SU-DHL-6 (cell line): ENCODE measurements around the gene TRPM1.

Source experiments
- H2AFZ ChIP-seq: fragments of 200-600 bp; sonication (generic); 2 replicates; pipeline ENCODE4 v1.6.1; 2014; ENCODE audit warnings: low read depth, mild to moderate bottlenecking, moderate library complexity, mixed read lengths, antibody characterized with exemption, low read length; ENCODE audit not compliant: severe bottlenecking
- H3F3A ChIP-seq: fragments of 200-600 bp; shearing (Covaris generic); 2 replicates; pipeline ENCODE4 v1.6.0; 2016; ENCODE audit warnings: antibody characterized with exemption, mild to moderate bottlenecking; ENCODE audit not compliant: insufficient read depth
- H3K27ac ChIP-seq: fragments of 200-600 bp; sonication (generic); 2 replicates; pipeline ENCODE4 v1.5.1; 2016; ENCODE audit warnings: low read depth, mild to moderate bottlenecking, low read length, moderate library complexity, mixed read lengths
- H3K27me3 ChIP-seq: fragments of 200-600 bp; sonication (generic), shearing (Covaris generic); 2 replicates; pipeline ENCODE4 v1.6.0; 2014; ENCODE audit warnings: mild to moderate bottlenecking, low read length
- H3K36me3 ChIP-seq: fragments of 200-600 bp; sonication (generic); 2 replicates; pipeline ENCODE4 v1.6.1; 2014; ENCODE audit warnings: mild to moderate bottlenecking, low read length, mixed read lengths
- H3K4me2 ChIP-seq: fragments of 300-600, 200-600 bp; shearing (Covaris generic), sonication (generic); 2 replicates; pipeline ENCODE4 v1.6.0; 2014; ENCODE audit warnings: low read length, low read depth, mild to moderate bottlenecking; ENCODE audit not compliant: poor library complexity, severe bottlenecking
- H3K4me3 ChIP-seq: fragments of 200-600 bp; sonication (generic); 2 replicates; pipeline ENCODE4 v1.5.1; 2014; ENCODE audit warnings: antibody characterized with exemption, low read length, mild to moderate bottlenecking, mixed read lengths; ENCODE audit not compliant: insufficient read depth, poor library complexity, severe bottlenecking
- H3K79me2 ChIP-seq: fragments of 200-600 bp; sonication (generic); 2 replicates; pipeline ENCODE4 v1.6.1; 2014; ENCODE audit warnings: mild to moderate bottlenecking, low read length, moderate library complexity; ENCODE audit not compliant: insufficient read depth
- H3K9ac ChIP-seq: fragments of 200-600 bp; sonication (generic); 2 replicates; pipeline ENCODE4 v1.7.0; 2014; ENCODE audit warnings: mild to moderate bottlenecking, low read length
- H3K9me2 ChIP-seq: fragments of 200-600 bp; sonication (generic); replicated peaks from 2 replicates; pipeline ENCODE4 v1.6.1; 2014; ENCODE audit warnings: low read length; ENCODE audit not compliant: insufficient read depth
- H3K9me3 ChIP-seq: fragments of 200-600 bp; sonication (generic); 2 replicates; pipeline ENCODE4 v1.6.1; 2014; ENCODE audit warnings: low read length, mixed read lengths; ENCODE audit not compliant: insufficient read depth
- H4K20me1 ChIP-seq: fragments of 200-600 bp; sonication (generic); 2 replicates; pipeline ENCODE4 v1.6.1; 2014; ENCODE audit warnings: low read depth, mild to moderate bottlenecking, antibody characterized with exemption, low read length, moderate library complexity, mixed read lengths
- CTCF ChIP-seq: fragments of 200-600 bp; sonication (generic); IDR thresholded peaks from one replicate; pipeline ENCODE4 v1.5.1; 2017; ENCODE audit warnings: antibody characterized with exemption, mild to moderate bottlenecking, low read length, moderate library complexity; ENCODE audit not compliant: insufficient read depth, poor library complexity, severe bottlenecking
- EZH2phosphoT487 ChIP-seq: fragments of 200-600 bp; sonication (generic), shearing (Covaris generic); conservative IDR thresholded peaks from 2 replicates; pipeline ENCODE4 v1.6.1; 2018; ENCODE audit warnings: mild to moderate bottlenecking, antibody characterized with exemption, low read length, moderate library complexity, mixed read lengths

The TRPM1 gene

GRCh38 chr15:30958219-30958618 lies 143.3 kb downstream of the TRPM1 start:
- no peak overlapping the region for H3K9ac ChIP-seq
- no peaks in the 10 kb centered on the region for H4K20me1 ChIP-seq
- 0 out of 2 replicates have a peak, but pooled peaks cover 2% of the 10 kb centered on the region for H3K36me3 ChIP-seq
- no peaks in the 10 kb centered on the region for H3K79me2 ChIP-seq
- no peak overlapping the region for H3K4me3 ChIP-seq
- no peaks in the 10 kb centered on the region for H3K27me3 ChIP-seq
- no peaks in the 10 kb centered on the region for H3K9me3 ChIP-seq
- H3K4me2 ChIP-seq, result no peak overlapping the region
- H2AFZ ChIP-seq, result no peak overlapping the region
- no peaks in the 10 kb centered on the region for H3F3A ChIP-seq
- no peak overlapping the region for H3K27ac ChIP-seq
- no peaks in the 10 kb centered on the region for H3K9me2 ChIP-seq
- no peak for TF ChIP-seq CTCF

GRCh38 chr15:30956216-30957124 lies 145.1 kb downstream of the TRPM1 start:
- H3K4me3 ChIP-seq, result no peak overlapping the region
- no peak overlapping the region for H3K4me2 ChIP-seq
- H3K9me3 ChIP-seq, result no peaks in the 10 kb centered on the region
- H3K27me3 ChIP-seq, result no peaks in the 10 kb centered on the region
- no peaks in the 10 kb centered on the region for H3F3A ChIP-seq
- H3K9me2 ChIP-seq, result no peaks in the 10 kb centered on the region
- H3K36me3 ChIP-seq, result 0 out of 2 replicates have a peak, but pooled peaks cover 7% of the 10 kb centered on the region
- TF ChIP-seq EZH2phosphoT487 (no peak), CTCF (no peak)
- H3K79me2 ChIP-seq, result no peaks in the 10 kb centered on the region
- H3K9ac ChIP-seq, result no peak overlapping the region
- no peak overlapping the region for H3K27ac ChIP-seq
- no peaks in the 10 kb centered on the region for H4K20me1 ChIP-seq
- H2AFZ ChIP-seq, result no peak overlapping the region

GRCh38 chr15:30954674-30955073 lies 146.9 kb downstream of the TRPM1 start:
- Histone ChIP-seq H3K9me2 (no peaks in the 10 kb centered on the region), H3K4me2 (no peak overlapping the region), H3F3A (no peaks in the 10 kb centered on the region), H3K36me3 (peaks cover 13% of the 10 kb centered on the region; the same call in 1 of the 2 replicates), H3K4me3 (no peak overlapping the region), H3K79me2 (no peaks in the 10 kb centered on the region), H2AFZ (no peak overlapping the region), H3K9ac (no peak overlapping the region), H4K20me1 (no peaks in the 10 kb centered on the region), H3K27ac (no peak overlapping the region), H3K27me3 (no peaks in the 10 kb centered on the region), H3K9me3 (no peaks in the 10 kb centered on the region)
- no peak for TF ChIP-seq EZH2phosphoT487
- no peak for TF ChIP-seq CTCF
